OCI-M2 (cell line): ENCODE measurements around the gene ACVR1B.

ENCODE experiments used
- DNase-seq: peaks from one replicate; lab custom pipeline; 2025; ENCODE audit not compliant: unreplicated experiment; lab: John Stamatoyannopoulos, UW

ACVR1B gene

DNA sequence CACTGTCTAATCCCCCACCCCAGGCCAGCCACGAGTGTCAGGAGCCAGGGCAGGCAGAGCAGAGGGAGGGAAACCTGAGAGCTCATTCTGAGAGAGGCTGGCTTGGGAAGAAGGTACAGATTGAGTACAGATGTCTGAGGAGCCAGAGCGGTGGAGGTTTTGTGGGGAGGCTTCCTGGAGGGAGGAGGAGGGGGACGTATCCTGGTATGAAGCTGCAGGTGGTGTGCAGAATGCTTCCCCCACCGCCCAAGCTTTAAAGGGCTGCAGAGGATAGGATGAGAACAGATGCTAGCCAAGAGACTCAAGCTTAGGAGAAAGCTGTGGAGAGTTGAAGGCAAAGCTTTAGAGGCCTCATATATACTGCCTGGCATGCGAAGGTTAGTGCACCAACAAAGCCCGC lies 52.1 kb downstream of the ACVR1B start:
- DNase-seq = no peak

DNA sequence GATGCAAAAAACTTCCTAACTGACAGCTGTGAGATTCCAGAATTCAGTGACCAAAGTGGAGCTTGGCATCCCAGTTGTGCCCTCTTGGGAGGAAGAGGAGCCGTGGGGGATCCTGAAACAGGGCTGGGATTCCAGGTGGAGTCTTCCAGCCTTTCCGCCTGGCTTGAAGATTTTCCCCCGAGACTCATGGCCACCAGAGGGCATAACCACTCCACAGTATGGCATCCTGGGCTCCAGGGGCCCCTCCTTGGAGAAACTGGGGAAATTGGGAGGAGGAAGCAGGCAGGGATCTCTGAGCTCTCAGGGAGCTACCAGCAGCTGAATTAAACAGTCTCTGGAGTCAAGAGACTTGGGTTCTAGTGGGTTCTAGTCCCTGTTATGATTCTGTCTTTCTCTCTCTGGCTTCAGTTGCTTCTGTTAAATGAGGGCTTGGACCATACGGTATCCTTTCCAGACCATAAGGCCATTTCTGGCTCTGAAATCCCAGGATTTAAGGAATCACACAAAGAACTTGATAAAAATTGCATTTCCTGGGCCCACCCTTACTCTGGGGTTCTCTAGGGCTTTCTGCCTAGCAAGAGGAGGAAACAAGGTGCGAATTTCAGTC lies 52.6 kb downstream of the ACVR1B start:
- DNase-seq = no peak

DNA sequence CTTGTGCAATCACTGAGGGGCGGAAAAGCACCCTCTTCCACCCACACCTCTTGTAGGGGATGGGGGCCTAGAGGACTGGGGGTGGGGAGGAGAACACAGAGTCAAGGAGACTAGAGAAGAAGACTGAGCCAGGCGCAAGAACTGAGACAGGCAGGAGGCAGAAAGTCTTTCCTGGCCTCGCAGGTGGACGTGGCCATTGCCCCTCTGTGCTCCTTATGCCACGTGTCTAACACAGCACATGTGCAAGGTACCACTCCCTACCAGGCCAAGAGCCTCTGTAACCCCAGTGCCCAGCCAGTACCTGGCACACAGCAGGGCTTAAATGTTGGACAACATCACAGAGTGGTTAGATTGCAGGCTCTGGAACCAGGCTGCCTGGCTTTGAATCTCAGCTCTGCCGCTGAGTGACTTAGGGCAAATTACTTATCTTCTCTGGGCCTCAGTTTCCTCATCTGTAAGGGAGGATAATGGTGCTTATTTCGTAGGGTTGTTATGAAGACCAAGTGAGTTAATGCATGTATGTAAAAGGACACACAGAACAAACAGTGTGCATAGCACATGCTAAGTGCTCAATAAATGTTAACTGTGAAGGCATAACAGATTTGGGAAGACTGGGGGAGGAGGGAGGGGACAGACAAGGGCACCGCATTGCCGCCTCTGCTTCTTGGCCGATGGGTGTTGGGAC lies 53.9 kb downstream of the ACVR1B start:
- no peak for DNase-seq

DNA sequence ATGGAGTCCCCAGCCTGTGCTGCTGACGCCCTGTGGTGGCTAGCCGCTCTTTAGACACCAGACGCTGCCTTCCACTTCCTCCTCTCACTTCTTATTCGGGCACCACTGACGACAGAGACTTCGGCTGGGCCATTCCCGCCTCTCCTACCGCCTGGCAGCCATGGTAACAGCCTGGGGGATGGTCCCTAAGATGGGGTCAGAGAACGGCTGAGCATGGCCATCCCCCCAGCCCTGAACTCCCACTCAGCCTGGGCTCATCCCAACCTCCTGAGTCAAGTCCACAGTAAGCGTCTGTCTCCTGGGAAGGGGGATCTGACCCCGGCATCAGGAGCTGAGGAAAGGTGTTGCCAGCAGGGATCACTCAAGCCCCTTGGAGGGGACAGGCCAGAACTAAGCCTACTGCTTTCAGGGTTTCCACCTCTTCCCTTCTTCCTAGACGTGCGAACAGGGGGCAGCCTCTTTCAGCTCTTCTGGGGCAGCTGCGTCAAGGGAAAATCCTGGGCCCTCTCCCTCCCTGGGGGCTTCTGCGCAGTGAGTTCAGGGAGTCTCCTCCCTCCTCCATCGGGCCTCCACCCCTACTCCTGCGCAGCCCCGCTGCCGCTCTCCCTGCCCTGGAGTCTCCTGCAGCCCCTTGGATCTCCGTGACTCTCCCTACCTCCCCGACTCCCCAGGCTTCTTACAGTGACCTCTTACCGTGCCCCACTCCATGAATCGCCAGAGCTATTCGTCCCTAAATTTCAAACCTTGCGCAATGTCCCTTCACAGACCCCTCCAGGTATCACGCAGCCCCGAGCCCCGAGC lies 54.6 kb downstream of the ACVR1B start:
- DNase-seq = no peak

DNA sequence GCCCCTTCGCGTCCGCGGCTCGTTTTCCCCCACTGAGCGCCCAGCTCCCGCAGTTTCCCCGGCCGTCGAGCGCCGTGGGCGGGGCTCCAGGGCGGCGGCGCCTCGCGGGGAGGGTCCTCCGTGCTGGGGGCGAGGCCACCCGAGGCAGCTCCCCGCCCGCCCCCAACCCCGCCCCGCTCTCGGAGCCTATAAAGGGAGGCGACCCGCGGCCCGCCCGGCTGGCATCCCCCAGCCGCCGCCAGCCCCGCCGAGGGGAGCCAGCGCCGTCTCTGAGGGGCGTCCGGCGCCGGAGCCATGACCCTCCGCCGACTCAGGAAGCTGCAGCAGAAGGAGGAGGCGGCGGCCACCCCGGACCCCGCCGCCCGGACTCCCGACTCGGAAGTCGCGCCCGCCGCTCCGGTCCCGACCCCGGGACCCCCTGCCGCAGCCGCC lies 55.2 kb downstream of the ACVR1B start, which contains the start of gene TAMALIN:
Gene TAMALIN, plus strand, starts transcription at position 221 of the 432 bp plus-strand sequence. Its CDS starts 74 bp downstream, at position 295.
- DNase-seq = no peak

DNA sequence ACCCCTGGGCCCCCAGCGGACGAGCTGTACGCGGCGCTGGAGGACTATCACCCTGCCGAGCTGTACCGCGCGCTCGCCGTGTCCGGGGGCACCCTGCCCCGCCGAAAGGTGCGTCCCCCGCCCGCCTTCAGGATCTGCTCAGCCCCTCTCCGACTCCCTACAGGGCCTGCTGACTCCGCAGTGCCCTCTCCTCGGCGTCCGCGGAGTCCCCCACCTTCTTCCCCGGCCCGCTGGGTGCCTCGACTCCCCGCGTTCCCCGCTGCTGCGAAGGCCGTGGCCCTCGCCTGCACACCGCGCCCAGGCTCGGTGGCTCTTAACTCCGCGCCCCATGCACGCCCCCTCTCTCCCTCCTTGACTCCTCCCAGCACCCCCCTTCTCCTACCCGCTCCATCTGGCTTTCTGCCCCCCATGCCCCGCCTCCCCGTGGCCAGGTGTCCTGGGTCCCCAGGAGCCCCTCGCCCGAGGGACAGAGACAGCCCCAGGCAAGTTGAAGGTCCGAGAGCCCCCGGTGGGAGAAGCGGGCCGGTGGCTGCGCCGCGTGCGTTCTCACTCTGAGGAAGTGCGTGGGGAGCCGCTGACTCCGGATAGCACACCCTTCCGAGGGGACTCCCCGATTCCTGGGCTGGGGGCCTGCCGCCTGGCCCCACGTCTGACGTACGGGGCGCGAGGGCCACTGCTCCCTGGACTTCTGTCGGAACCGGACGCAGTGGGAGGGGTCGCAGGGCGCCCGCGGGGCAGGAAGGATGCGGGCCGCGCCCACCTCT lies 55.8 kb downstream of the ACVR1B start:
- DNase-seq = no peak

DNA sequence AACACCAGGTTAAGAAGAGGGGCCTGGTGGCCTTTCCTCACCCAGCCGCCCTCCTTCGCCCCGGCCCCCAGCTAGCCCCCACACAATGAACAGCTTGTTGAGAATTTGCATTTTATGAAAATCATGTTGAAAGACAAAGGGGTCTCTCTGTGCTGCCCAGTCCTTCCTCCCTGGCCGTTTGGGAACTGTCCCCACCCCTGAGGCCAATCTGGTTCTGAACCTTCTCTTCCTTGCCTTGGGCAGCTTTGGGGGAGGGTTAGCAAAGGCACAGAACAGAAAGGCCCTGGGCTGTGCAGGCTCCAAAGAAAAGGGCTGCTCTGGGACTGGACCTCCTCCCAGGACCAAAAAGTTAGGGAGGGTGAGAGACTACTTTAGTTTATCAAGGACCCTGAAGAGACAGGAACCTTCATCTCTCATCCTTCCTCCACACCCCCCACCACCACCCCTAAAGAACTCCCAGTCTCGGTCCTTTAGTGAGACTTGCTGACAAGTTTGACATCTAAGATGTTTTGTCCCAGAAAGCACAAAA lies 56.5 kb downstream of the ACVR1B start:
- no peak for DNase-seq

DNA sequence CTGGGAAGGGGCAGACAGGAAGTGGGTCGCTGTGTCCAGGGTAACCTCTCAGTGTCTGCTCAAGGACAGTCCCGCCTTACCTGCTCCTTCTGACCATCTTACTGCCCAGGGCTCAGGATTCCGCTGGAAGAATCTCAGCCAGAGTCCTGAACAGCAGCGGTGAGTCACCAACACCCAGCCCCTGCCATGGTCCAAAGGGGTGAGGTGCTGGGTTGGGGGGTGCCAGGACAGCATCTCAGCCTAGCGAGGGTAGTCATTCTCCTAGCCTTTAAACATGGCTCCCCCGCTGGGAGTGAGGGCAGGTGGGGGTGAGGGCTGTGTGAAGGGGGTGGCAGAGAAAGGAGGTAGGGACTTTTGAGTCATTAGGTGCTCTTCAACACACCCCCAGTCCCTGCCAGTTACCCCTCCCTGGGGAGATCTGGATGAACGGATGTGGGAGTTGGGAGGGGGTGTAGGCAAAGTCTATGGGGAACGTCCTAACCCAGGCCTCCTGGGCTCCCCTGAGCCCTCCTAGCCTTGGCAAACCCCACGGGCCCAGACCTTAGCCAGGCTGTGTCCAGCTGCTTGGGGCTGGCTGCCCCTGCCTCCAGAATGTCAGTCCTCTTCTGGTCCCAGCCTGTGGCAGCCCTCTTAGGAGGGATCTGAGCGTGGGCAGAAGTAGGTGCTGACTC lies 57.7 kb downstream of the ACVR1B start:
- no peak for DNase-seq

DNA sequence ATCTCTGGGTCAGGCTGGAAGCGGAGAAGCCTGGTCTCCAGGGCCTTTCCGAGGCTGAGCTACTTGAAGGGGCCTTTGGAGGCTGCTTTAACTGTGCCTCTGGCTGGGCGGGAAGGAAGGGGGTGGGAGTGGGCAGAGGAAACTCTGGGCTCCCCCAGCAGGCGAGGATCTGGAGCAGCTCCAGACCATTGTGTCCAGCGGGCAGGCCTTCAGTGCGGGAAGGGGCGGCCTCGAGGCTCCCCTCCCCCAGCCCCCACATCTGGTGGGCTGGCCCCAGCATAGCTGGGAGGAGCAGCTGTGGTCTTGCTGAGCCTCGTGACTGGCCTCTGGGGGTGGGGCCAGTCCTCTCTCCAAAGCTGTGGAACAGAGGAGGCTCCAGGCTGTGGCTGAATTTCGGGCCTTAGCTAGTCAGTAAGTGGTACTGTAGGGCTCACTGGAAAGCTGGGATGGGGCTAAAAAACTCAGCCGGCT lies 58.7 kb downstream of the ACVR1B start:
- DNase-seq = no peak

DNA sequence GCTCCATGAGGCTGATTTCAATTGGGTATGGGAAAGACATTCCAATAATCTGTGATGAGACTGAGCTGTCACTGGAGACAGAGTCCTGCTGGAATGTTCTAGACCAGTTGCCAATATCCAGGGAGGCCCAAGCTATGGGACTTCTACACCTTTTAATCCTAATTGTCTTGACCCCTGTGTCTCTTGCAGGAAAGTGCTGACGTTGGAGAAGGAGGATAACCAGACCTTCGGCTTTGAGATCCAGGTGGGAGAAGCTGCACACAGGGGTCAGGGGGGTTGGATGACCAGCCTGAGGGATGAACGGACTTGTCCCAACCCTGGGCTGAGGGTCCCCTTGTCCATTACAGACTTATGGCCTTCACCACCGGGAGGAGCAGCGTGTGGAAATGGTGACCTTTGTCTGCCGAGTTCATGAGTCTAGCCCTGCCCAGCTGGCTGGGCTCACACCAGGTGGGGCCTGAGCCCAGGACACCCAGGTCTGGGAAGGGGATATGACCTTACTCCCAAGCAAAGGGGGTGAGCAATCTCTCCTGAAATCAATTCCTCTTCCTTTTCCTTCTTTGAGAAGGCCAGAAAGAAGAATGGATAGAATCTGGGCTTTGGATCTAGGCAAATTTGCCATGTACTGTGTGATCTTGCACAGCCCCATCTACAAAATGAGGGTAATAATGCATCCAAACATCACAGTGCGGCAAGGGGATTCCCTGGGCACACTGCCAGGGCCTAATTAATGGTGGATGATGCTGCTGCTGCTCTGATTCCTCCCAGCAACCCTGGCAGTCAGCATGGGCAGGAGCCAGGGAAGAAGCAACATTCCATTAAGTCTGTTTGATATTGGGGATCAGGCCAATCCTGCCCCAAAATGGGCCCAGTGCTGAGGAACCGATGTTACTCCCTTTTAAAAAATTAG lies 59.4 kb downstream of the ACVR1B start:
- no peak for DNase-seq

DNA sequence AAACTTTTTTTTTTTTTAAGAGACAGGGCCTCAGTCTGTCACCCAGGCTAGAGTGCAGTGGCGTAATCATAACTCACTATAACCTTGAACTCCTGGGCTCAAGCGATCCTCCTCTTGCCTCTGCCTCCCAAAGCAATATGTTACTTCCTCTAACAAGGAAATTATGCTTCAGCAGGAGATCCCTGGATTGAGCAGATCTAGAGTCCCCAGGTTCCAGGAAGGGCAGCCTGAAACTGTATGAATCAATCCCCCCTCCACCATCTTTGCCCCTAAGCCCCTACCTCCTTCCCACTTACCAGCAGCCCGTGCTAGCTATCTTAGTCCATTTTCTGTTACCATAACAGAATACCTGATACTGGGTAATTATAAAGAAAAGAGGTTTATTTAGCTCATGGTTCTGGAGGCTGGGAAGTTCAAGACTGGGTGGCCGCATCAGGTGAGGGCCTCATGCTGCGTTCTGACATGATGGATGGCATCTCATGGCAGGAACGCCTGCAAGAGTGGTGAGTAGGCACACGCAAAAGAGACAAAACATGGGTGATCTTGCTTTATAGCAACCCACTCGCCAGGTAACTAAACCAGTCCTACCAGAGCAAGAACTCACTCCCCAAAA lies 60.2 kb downstream of the ACVR1B start:
- no peak for DNase-seq

DNA sequence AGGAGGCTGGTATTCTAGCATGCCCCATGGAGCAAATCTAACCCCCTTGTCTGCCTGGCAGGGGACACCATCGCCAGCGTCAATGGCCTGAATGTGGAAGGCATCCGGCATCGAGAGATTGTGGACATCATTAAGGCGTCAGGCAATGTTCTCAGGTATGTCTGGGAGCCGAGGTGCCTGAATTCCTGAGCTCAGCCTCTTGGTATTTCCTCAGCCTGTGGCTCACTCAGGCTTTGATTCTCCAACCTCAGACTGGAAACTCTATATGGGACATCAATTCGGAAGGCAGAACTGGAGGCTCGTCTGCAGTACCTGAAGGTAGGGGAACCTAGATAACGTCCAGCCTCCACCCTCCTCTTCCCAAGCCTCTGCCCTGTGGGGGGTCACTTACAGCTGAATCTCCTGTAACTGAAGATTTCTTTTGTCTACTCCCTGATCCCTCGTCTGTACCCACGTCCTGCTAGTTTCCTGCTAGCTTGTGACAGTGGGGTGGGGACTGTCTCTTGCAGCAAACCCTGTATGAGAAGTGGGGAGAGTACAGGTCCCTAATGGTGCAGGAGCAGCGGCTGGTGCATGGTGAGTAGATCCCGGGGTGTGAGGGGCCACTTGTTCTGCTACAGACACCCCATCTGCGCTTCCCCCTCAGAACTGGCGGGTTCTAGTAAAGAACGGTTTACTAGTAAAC lies 62.3 kb downstream of the ACVR1B start:
- no peak for DNase-seq

DNA sequence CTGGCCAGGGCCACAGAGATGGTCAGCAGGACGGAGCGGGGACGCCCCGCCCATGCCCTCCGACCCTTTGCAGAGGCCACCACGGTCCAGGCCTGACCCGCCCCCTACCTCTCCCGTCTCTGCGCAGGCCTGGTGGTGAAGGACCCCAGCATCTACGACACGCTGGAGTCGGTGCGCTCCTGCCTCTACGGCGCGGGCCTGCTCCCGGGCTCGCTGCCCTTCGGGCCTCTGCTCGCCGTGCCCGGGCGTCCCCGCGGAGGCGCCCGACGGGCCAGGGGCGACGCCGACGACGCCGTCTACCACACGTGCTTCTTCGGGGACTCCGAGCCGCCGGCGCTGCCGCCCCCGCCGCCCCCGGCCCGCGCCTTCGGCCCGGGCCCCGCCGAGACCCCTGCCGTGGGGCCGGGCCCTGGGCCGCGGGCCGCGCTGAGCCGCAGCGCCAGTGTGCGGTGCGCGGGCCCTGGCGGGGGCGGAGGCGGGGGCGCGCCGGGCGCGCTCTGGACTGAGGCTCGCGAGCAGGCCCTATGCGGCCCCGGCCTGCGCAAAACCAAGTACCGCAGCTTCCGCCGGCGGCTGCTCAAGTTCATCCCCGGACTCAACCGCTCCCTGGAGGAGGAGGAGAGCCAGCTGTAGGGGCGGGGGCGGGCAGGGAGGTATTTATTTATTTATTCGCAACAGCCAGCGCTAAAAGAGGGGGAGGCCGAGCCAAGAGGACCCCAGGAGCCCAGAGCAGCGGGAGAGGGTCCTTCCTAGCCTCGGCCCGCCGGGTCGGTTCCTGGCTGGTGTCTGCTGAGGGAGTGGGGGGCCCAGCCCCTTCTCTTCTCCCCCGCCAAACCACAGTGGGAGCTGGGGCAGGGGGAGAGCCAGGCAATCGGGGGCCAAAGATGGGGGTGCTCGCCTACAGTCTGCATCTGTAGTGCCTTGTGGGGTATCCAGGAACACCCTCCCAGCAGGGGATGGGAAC lies 63.4 kb downstream of the ACVR1B start:
- no peak for DNase-seq

DNA sequence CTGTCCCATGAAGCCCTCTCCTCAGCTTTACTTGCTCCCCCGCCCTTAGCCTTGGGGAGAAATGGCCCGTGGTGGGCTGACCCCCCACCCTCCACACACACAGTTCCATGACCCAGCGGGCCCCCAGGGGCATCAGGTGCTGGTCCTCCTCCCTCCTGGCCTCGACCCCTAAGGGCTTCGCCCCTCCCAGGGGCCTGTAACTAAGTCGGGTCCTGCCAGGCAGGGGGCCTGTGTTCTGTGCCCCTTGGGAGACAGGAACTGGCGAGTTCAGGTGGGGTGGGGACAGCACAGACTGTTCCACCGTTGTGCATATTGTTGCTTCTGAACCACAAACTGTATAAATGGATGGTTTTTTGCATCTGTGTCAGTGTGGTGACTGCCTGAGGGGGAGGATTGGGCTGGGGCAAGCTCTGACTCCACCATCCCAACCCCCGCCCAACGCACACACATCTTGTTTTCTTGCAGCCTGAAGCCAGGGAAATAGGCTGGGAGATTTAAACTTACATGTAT lies 64.1 kb downstream of the ACVR1B start:
- DNase-seq = no peak

DNA sequence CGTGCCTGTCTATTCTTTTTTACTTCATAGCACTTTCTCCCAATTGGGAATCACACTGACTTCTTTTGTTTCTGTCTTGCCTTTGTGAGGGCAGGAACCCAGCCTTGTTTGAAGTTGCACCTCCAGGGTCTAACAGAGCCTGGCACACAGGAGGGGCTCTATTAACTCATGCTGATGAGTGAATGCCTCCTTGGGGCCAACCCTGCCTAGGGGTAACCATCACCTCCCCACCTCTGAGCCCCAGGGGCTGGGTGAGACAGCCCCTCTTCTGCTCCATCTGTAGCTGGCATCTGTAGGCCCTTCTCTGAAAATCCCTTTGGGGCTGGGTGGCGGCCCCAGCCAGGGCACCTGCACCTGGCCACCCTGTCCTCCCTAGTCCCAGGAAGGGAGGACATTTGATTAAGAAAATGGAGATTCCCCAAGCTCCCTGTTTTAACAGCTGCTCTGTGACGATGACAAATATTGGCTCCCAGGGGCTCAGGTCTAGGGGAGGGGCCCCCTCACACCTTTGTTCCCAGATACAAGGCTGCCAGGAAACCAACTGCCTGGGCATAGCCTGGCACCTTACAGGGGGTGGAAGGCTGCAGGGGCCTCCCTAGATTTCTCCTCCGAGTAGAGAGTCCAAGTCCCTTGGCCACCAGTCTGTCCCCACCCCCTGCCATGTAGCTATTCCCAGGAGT lies 67.1 kb downstream of the ACVR1B start:
- no peak for DNase-seq

DNA sequence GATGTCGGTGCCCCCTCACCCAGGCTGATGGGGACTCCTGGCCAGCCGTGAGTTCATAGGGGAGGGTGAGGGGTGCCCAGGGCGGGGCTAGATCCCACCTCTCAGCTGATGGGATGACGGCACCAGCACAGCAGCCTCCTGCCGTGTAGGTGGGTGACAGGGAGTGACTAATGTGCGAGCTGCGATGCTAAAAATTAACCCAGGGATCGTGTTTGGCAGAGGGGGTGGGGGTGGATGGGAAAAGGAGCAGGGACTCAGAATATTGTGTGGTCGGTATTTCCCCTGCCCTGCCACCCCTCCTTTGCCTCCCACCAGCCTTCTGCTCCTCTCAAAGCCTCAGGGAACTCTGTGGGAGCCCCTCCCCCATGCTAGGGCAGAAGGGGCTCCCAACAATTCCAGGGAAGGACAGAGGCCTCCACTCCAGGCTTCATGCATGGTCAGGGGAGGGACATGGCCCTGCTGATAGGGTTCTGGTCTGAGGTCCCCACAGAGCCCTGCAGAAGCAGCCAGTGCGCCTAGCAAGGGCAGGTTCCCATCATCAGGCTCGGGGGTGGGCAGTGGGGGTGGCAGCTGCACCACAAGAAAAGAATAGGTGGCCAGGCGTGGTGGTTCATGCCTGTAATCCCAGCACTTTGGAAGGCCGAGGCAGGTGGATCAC lies 67.7 kb downstream of the ACVR1B start:
- no peak for DNase-seq
